ENCODE results near the gene ZNF549. TPM values are rescaled to one million over a fixed set of nuclear protein-coding genes. Genes with fewer than 3 reads are reported as not detected.
"Not testable (repeated sequence)": the region's sequence is repeated elsewhere in the genome, so short reads cannot be mapped to it uniquely, and the experiment has no call there.

Gene ZNF549
- total RNA-seq, 1 experiment from 2014 or later = 9.2 TPM

DNA sequence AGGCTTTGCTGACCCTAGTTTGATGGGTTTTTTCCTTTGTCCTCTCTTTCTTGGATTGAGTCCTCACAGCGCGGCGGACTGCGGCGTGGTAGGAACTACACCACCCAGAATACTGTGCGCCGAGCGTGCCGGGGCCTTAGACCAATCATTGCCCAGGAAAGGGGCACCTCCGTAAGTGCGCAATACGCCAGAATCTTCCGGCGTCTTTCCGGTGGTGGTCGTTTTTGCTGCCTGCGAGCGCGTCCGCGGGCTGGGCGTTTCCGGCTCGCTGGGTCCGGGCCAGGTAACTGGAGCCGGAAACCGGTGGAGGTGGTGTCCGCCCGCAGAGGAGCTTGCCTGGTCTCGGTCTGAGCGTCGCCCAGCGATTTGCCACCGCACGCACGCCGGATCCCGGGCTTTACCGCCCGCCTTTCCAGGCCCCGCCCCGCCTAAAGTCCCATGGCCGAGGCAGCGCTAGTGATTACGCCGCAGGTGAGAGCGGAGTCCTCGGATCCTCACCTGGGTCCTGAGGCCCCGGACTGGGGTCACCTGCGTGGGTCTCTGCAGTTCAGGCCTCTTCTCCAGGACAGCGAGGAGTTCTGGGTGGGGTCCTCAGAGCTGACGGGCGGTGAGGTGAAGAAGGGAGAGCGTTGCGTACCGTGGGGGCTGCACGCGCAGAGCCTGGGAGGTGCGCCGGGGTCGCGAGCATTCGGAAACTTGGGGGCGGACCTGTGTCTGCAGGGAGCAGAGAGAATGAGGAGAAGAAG, at the start of gene ZNF549 (continued):
- TF ChIP-seq, protein P1, sequence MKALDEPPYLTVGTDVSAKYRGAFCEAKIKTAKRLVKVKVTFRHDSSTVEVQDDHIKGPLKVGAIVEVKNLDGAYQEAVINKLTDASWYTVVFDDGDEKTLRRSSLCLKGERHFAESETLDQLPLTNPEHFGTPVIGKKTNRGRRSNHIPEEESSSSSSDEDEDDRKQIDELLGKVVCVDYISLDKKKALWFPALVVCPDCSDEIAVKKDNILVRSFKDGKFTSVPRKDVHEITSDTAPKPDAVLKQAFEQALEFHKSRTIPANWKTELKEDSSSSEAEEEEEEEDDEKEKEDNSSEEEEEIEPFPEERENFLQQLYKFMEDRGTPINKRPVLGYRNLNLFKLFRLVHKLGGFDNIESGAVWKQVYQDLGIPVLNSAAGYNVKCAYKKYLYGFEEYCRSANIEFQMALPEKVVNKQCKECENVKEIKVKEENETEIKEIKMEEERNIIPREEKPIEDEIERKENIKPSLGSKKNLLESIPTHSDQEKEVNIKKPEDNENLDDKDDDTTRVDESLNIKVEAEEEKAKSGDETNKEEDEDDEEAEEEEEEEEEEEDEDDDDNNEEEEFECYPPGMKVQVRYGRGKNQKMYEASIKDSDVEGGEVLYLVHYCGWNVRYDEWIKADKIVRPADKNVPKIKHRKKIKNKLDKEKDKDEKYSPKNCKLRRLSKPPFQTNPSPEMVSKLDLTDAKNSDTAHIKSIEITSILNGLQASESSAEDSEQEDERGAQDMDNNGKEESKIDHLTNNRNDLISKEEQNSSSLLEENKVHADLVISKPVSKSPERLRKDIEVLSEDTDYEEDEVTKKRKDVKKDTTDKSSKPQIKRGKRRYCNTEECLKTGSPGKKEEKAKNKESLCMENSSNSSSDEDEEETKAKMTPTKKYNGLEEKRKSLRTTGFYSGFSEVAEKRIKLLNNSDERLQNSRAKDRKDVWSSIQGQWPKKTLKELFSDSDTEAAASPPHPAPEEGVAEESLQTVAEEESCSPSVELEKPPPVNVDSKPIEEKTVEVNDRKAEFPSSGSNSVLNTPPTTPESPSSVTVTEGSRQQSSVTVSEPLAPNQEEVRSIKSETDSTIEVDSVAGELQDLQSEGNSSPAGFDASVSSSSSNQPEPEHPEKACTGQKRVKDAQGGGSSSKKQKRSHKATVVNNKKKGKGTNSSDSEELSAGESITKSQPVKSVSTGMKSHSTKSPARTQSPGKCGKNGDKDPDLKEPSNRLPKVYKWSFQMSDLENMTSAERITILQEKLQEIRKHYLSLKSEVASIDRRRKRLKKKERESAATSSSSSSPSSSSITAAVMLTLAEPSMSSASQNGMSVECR (CRISPR knock-in tag; IDR thresholded peaks at IDR 0.05; ENCODE audit: borderline replicate concordance) = peak; percentile 68; the same call in 1 of the 2 replicates
- TF ChIP-seq ZNF423 (CRISPR knock-in tag; IDR thresholded peaks at IDR 0.05) = no peak
- 0 out of 2 replicates have a peak, but pooled peaks have one; percentile 28 for TF ChIP-seq ATF2 (CRISPR knock-in tag; IDR thresholded peaks at IDR 0.05; ENCODE audit: borderline replicate concordance, low read depth)
- no peak for TF ChIP-seq ZSCAN18 (CRISPR knock-in tag; IDR thresholded peaks at IDR 0.05)
- 0 out of 2 replicates have a peak, but pooled peaks have one; percentile 54 for TF ChIP-seq KAT7 (CRISPR knock-in tag; IDR thresholded peaks at IDR 0.05; ENCODE audit: borderline replicate concordance)

- H3K4me1 Mint-ChIP-seq = not testable (repeated sequence)
- peak within 1 kb of the TSS; percentile 46 for H3K27ac Mint-ChIP-seq
- peaks cover 26% of the 10 kb centered on the region for H3K9me3 Mint-ChIP-seq
- H3K4me3 Mint-ChIP-seq = peak within 1 kb of the TSS; percentile 86
- POLR2A ChIA-PET = interaction anchor here (0.6 to 1.0 kb wide), 3 partner anchors 53 to 571 kb away, joined by 4 to 8 read pairs (median 4); partner anchors contain the start of genes ZNF135 and ZNF749
- peaks cover 27% of the 10 kb centered on the region for H3K36me3 Mint-ChIP-seq
- peak; percentile 98 for DNase-seq (ENCODE audit: low spot score)
- CTCF ChIA-PET = interaction anchor here (1.0 kb wide), 2 partner anchors 12 to 221 kb away, joined by 3 read pairs; partner anchors contain the start of genes ZNF154 and ZNF773
- peaks cover 33% of the 10 kb centered on the region for H3K27me3 Mint-ChIP-seq (ENCODE audit: low read depth)
- ATAC-seq = peak; percentile 95
- TF ChIP-seq, protein P2, sequence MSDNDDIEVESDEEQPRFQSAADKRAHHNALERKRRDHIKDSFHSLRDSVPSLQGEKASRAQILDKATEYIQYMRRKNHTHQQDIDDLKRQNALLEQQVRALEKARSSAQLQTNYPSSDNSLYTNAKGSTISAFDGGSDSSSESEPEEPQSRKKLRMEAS (CRISPR knock-in tag; IDR thresholded peaks at IDR 0.05) = peak; percentile 55; the same call in 1 of the 2 replicates
- TF ChIP-seq SP1 (CRISPR knock-in tag; conservative IDR thresholded peaks at IDR 0.05) = peak; percentile 89
- TF ChIP-seq MYBL2 (CRISPR knock-in tag; IDR thresholded peaks at IDR 0.05) = peak; percentile 29; the same call in 1 of the 2 replicates
- TF ChIP-seq ETV6 (CRISPR knock-in tag; IDR thresholded peaks at IDR 0.05) = 0 out of 2 replicates have a peak, but pooled peaks have one; percentile 15
- TF ChIP-seq, protein P1 (CRISPR knock-in tag; IDR thresholded peaks at IDR 0.05; ENCODE audit: borderline replicate concordance) = 0 out of 2 replicates have a peak, but pooled peaks have one; percentile 31
- peak; percentile 88 for TF ChIP-seq NFYB (CRISPR knock-in tag; conservative IDR thresholded peaks at IDR 0.05; ENCODE audit: low read depth)
- 0 out of 2 replicates have a peak, but pooled peaks have one; percentile 57 for TF ChIP-seq FOXP4 (CRISPR knock-in tag; IDR thresholded peaks at IDR 0.05)
- peak; percentile 58; the same call in 1 of the 2 replicates for TF ChIP-seq FOXK1 (CRISPR knock-in tag; IDR thresholded peaks at IDR 0.05)
- peak; percentile 19; the same call in 1 of the 2 replicates for TF ChIP-seq USF1 (CRISPR knock-in tag; IDR thresholded peaks at IDR 0.05)
- TF ChIP-seq GABPB1 (CRISPR knock-in tag; IDR thresholded peaks at IDR 0.05) = peak; percentile 76; the same call in 1 of the 2 replicates
- 0 out of 2 replicates have a peak, but pooled peaks have one; percentile 17 for TF ChIP-seq NFE2L1 (CRISPR knock-in tag; IDR thresholded peaks at IDR 0.05)
Observed at GRCh38 chr19:57487477-57488298, 39.5 kb upstream of the ZNF549 start, which contains the start of gene ZNF419. TSS of gene ZNF419 (plus strand) at chr19:57487750. CDS start at chr19:57487951, 201 bp downstream.
